Osteoblast (primary cell): ENCODE data around the gene CNNM3. TPM values are rescaled to one million over a fixed set of nuclear protein-coding genes. Genes with fewer than 3 reads are reported as not detected.

Experiments used
- DNase-seq: peaks from one replicate; pipeline ENCODE4 v3.0.0; 2011; ENCODE audit warnings: low spot score, mixed read lengths; ENCODE audit not compliant: insufficient read length; ENCODE audit errors: missing footprints
- H2AFZ ChIP-seq: 2 replicates; pipeline ENCODE4 v1.6.0; 2011; ENCODE audit warnings: mild to moderate bottlenecking, low read length
- H3K27ac ChIP-seq: 2 replicates; pipeline ENCODE4 v1.5.1; 2011; ENCODE audit warnings: mild to moderate bottlenecking, low read depth, low read length, moderate library complexity
- H3K27me3 ChIP-seq: 2 replicates; pipeline ENCODE4 v1.6.0; 2012; ENCODE audit warnings: mild to moderate bottlenecking, control low read depth, inconsistent platforms, low read length, moderate library complexity; ENCODE audit not compliant: insufficient read depth
- H3K36me3 ChIP-seq: 2 replicates; pipeline ENCODE4 v1.5.1; 2011; ENCODE audit warnings: mild to moderate bottlenecking, low read length, control low read depth, moderate library complexity; ENCODE audit not compliant: insufficient read depth
- H3K4me1 ChIP-seq: 2 replicates; pipeline ENCODE4 v1.5.1; 2011; ENCODE audit warnings: mild to moderate bottlenecking, low read length, control low read depth, moderate library complexity; ENCODE audit not compliant: insufficient read depth
- H3K4me2 ChIP-seq: 2 replicates; pipeline ENCODE4 v1.6.0; 2011; ENCODE audit warnings: mild to moderate bottlenecking, low read length; ENCODE audit not compliant: insufficient read depth
- H3K4me3 ChIP-seq: fragments of 200-600 bp; sonication (generic); 3 replicates; pipeline ENCODE4 v1.5.1; 2012; ENCODE audit warnings: mild to moderate bottlenecking, low read length, inconsistent platforms; ENCODE audit not compliant: insufficient read depth
- H3K79me2 ChIP-seq: 2 replicates; pipeline ENCODE4 v1.6.0; 2012; ENCODE audit warnings: mild to moderate bottlenecking, low read length, control low read depth, inconsistent platforms; ENCODE audit not compliant: insufficient read depth
- H3K9me3 ChIP-seq: 2 replicates; pipeline ENCODE4 v1.5.1; 2011; ENCODE audit warnings: low read depth, low read length, control low read depth
- H4K20me1 ChIP-seq: 2 replicates; pipeline ENCODE4 v1.6.0; 2012; ENCODE audit warnings: mild to moderate bottlenecking, low read length, control low read depth; ENCODE audit not compliant: insufficient read depth
- total RNA-seq: library from RNA; depleted of rRNA; stranded (reverse); fragments of >200 nt; gene quantifications from 2 replicates; pipeline ENCODE4 v1.2.3, GENCODE V29; 2012
- TF ChIP-seq, protein P1 (sequence below): IDR thresholded peaks from 2 replicates; pipeline ENCODE4 v1.5.1; 2011; ENCODE audit warnings: mild to moderate bottlenecking, low read depth, low read length, moderate library complexity; ENCODE audit errors: extremely low read depth

CNNM3 gene
- total RNA-seq, 1 donor, result 8.7 TPM

DNA sequence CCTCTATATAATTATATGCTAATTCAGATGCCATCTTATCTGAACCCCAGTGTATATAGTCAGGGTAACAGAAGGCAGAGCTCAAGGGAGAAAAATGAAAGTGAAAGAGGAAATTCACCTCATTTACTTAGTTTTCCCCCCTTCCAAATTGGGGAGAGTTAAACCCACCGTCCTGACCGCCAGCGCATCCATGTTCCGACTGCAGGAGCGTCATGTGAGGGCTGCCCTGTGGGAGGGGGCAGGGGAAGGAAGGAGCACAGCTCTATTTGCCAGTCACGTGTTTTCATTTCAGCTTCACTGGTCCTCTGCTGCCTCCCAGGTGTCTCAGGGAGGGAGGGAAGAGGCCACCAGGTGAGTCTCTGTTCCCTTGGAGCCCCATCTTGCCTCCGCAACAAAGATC, 42.1 kb upstream of the CNNM3 start:
- H3K4me3 ChIP-seq, result peak overlapping the region; percentile 60
- H3K36me3 ChIP-seq, result no peaks in the 10 kb centered on the region
- H3K27me3 ChIP-seq, result no peaks in the 10 kb centered on the region
- peak overlapping the region; percentile 65 for H2AFZ ChIP-seq
- no peaks in the 10 kb centered on the region for H3K79me2 ChIP-seq
- H3K9me3 ChIP-seq, result no peaks in the 10 kb centered on the region
- TF ChIP-seq, protein P1, sequence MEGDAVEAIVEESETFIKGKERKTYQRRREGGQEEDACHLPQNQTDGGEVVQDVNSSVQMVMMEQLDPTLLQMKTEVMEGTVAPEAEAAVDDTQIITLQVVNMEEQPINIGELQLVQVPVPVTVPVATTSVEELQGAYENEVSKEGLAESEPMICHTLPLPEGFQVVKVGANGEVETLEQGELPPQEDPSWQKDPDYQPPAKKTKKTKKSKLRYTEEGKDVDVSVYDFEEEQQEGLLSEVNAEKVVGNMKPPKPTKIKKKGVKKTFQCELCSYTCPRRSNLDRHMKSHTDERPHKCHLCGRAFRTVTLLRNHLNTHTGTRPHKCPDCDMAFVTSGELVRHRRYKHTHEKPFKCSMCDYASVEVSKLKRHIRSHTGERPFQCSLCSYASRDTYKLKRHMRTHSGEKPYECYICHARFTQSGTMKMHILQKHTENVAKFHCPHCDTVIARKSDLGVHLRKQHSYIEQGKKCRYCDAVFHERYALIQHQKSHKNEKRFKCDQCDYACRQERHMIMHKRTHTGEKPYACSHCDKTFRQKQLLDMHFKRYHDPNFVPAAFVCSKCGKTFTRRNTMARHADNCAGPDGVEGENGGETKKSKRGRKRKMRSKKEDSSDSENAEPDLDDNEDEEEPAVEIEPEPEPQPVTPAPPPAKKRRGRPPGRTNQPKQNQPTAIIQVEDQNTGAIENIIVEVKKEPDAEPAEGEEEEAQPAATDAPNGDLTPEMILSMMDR, result no peak
- peak overlapping the region; percentile 69 for H3K4me2 ChIP-seq
- no peak overlapping the region for H3K27ac ChIP-seq
- peaks cover 5% of the 10 kb centered on the region for H3K4me1 ChIP-seq
- peaks cover 3% of the 10 kb centered on the region for H4K20me1 ChIP-seq
- DNase-seq, result no peak

DNA sequence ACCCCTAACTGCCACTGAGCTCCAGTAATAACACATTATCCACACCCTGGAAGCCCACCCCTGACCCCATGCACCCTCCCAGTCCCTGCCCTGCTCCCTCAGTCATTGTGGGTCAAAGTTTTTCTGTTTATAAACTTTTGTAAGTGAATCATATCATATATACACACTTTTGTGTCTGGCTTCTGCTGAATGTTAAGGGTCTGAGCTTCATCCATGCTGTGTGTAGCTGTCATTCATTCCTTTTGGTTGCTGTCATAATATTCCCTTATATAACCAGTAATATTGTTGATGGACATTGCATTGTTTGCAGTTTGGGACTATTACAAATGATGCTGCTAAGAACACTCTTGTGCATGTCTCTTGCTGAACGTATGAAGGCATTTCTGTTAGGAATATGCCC, 40.9 kb upstream of the CNNM3 start:
- DNase-seq, result no peak

DNA sequence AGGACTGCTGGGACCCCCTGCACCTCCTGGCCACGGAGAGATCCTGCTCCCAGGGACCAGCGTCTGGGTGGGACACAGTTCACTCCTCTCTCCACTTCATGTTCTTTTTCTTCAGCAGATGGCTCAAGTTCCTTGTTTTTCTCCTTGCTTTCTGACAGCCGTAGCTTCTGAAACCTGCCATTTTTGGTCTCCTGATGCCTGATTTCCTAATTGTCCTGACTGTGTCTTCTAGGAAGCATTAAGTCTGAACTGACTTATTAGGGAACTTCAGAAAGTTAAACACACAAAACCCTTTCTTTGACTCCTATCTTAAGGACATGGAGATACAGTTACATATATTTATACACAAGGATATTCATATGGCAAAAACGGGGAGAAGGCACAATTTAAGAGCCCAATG, 32.7 kb upstream of the CNNM3 start:
- Histone ChIP-seq H3K4me2 (no peak overlapping the region), H3K36me3 (no peaks in the 10 kb centered on the region), H3K9me3 (no peaks in the 10 kb centered on the region), H2AFZ (no peak overlapping the region), H3K4me1 (peaks cover 20% of the 10 kb centered on the region), H3K27ac (no peak overlapping the region), H4K20me1 (peaks cover 5% of the 10 kb centered on the region), H3K79me2 (no peaks in the 10 kb centered on the region), H3K27me3 (no peaks in the 10 kb centered on the region), H3K4me3 (no peak overlapping the region)
- TF ChIP-seq, protein P1, result no peak
- DNase-seq, result no peak

More for the DNA sequence above, 40.9 kb upstream of the CNNM3 start:
- H2AFZ ChIP-seq, result no peak overlapping the region
- H4K20me1 ChIP-seq, result peaks cover 3% of the 10 kb centered on the region
- TF ChIP-seq, protein P1, result no peak
- no peaks in the 10 kb centered on the region for H3K36me3 ChIP-seq
- H3K9me3 ChIP-seq, result no peaks in the 10 kb centered on the region
- no peak overlapping the region for H3K4me3 ChIP-seq
- H3K27me3 ChIP-seq, result no peaks in the 10 kb centered on the region
- H3K27ac ChIP-seq, result no peak overlapping the region
- peaks cover 5% of the 10 kb centered on the region for H3K4me1 ChIP-seq
- no peaks in the 10 kb centered on the region for H3K79me2 ChIP-seq
- H3K4me2 ChIP-seq, result no peak overlapping the region

DNA sequence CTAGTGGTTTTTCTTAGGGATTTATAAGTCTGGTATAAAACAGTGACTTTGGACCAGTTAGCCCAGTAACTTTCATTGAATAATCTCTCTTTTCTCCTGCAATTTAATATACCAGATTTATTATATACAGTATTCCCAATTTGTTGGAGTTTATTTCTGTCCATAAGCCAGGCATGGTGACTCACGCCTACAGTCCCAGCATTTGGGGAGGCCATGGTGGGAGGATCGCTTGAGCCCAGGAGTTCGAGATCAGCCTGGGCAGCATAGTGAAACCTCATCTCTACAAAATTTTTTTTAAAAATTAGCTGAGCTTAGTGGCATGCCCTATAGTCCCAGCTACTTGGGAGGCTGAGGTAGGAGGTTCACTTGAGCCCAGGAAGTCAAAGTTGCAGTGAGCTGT, 28.7 kb upstream of the CNNM3 start:
- H3K27me3 ChIP-seq, result no peaks in the 10 kb centered on the region
- peaks cover 11% of the 10 kb centered on the region for H4K20me1 ChIP-seq
- H3K36me3 ChIP-seq, result no peaks in the 10 kb centered on the region
- H3K4me3 ChIP-seq, result no peak overlapping the region
- no peak overlapping the region for H3K4me2 ChIP-seq
- DNase-seq, result no peak
- no peak overlapping the region for H3K27ac ChIP-seq
- TF ChIP-seq, protein P1, result no peak
- no peaks in the 10 kb centered on the region for H3K9me3 ChIP-seq
- H2AFZ ChIP-seq, result no peak overlapping the region
- H3K4me1 ChIP-seq, result peaks cover 26% of the 10 kb centered on the region
- H3K79me2 ChIP-seq, result no peaks in the 10 kb centered on the region
